ENCODE results near the gene KNDC1. TPM values are rescaled to one million over a fixed set of nuclear protein-coding genes. Genes with fewer than 3 reads are reported as not detected.

Gene KNDC1
- total RNA-seq, 2 donors from 2014 or later, result 0.29 to 0.32 TPM

DNA sequence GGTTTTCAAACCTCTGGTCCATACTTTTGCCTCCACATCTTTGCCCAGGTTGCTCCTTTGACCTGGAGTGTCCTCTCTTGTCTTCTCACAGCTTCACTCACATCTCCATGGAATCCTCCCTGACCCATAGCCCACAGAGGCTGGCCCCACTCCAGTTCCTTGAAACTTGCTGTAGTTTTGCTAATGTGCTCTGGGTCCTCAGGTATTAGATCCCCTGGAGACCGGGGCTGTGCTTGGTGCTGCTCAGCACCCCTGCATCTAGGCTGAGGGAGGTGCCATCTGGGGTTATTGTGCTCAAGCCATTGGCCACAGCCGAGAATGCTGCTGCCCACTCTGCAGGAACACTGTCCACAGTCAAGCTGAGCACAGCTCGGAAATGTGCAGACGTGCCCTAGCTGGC is 16.5 kb downstream of the KNDC1 start:
- intact Hi-C loops (cut with DNase I), result no loop called here
- no peaks in the 10 kb centered on the region for H3K4me1 ChIP-seq
- no peak for DNase-seq

GRCh38 chr10:133177380-133178157 is 17.6 kb downstream of the KNDC1 start:
- no peak for TF ChIP-seq CTCF (IDR thresholded peaks at IDR 0.05)
- Histone ChIP-seq H3K27ac (no peak overlapping the region), H3K9me3 (no peaks in the 10 kb centered on the region), H3K4me3 (no peak overlapping the region), H3K4me1 (no peaks in the 10 kb centered on the region), H3K27me3 (no peaks in the 10 kb centered on the region), H3K9ac (ENCODE audit: low read depth in 2 of 2, low read length in 2 of 2) (no peak overlapping the region), H3K36me3 (no peaks in the 10 kb centered on the region)
- DNase-seq, result no peak
- intact Hi-C loops (cut with DNase I), result no loop called here

More for the DNA sequence above, 16.5 kb downstream of the KNDC1 start:
- Histone ChIP-seq H3K27ac (no peak overlapping the region), H3K4me3 (no peak overlapping the region), H3K9me3 (no peaks in the 10 kb centered on the region), H3K27me3 (no peaks in the 10 kb centered on the region), H3K9ac (ENCODE audit: low read depth in 2 of 2, low read length in 2 of 2) (no peak overlapping the region), H3K36me3 (no peaks in the 10 kb centered on the region)
- no peak for TF ChIP-seq CTCF (IDR thresholded peaks at IDR 0.05)

- H3K4me1 ChIP-seq, result no peaks in the 10 kb centered on the region
- no peak overlapping the region for H3K27ac ChIP-seq
- no peak overlapping the region for H3K9ac ChIP-seq (ENCODE audit: low read depth in 2 of 2, low read length in 2 of 2)
- no peaks in the 10 kb centered on the region for H3K9me3 ChIP-seq
- intact Hi-C loops (cut with DNase I), result no loop called here
- H3K4me3 ChIP-seq, result no peak overlapping the region
- no peak for DNase-seq
- H3K36me3 ChIP-seq, result no peaks in the 10 kb centered on the region
- no peaks in the 10 kb centered on the region for H3K27me3 ChIP-seq
- no peak for TF ChIP-seq CTCF (IDR thresholded peaks at IDR 0.05)
These were observed 18.5 kb downstream of the KNDC1 start for GRCh38 chr10:133178357-133179127.

DNA sequence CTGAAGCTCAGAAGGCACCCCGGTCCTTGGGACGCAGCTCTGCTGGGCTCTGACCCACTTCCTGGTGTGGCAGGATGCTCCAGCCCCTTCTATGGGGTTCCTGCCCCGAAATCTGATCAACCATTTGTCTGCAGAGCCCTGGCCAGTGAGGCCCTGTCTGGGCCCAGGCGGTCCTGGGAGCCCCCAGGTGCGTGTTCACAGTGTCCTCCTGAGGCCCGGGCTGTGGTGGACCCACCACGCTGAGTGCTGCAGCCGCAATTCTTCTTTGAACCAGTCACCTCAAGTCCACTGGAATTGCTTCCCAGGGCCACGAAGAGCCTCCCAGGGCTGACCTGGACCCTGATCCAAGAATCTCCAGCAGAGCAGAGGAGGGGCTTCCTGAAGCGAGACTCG is 19.1 kb downstream of the KNDC1 start:
- no peak for DNase-seq
- Histone ChIP-seq H3K4me3 (no peak overlapping the region), H3K27ac (no peak overlapping the region), H3K9me3 (no peaks in the 10 kb centered on the region), H3K36me3 (no peaks in the 10 kb centered on the region), H3K27me3 (no peaks in the 10 kb centered on the region), H3K4me1 (no peaks in the 10 kb centered on the region), H3K9ac (ENCODE audit: low read depth in 2 of 2, low read length in 2 of 2) (no peak overlapping the region)
- intact Hi-C loops (cut with DNase I), result no loop called here
- TF ChIP-seq CTCF (IDR thresholded peaks at IDR 0.05), result no peak

GRCh38 chr10:133179651-133180050 is 19.6 kb downstream of the KNDC1 start:
- H3K9me3 ChIP-seq, result no peaks in the 10 kb centered on the region
- intact Hi-C loops (cut with DNase I), result no loop called here
- no peaks in the 10 kb centered on the region for H3K27me3 ChIP-seq
- no peak for DNase-seq
- no peak overlapping the region for H3K27ac ChIP-seq
- TF ChIP-seq CTCF (IDR thresholded peaks at IDR 0.05), result no peak
- H3K4me1 ChIP-seq, result no peaks in the 10 kb centered on the region
- H3K36me3 ChIP-seq, result no peaks in the 10 kb centered on the region
- H3K9ac ChIP-seq (ENCODE audit: low read depth in 2 of 2, low read length in 2 of 2), result no peak overlapping the region
- no peak overlapping the region for H3K4me3 ChIP-seq

Data from colonic mucosa (tissue), 4 donors.